Neural cell (in vitro differentiated cells): Measurements from ENCODE around the gene BPI.

Source experiments
- EP300 ChIP-seq: fragments of 450-650 bp; conservative IDR thresholded peaks from 2 replicates; pipeline ENCODE4 v1.6.1; 2014; ENCODE audit warnings: antibody characterized with exemption, mild to moderate bottlenecking, moderate library complexity; ENCODE audit not compliant: poor library complexity, severe bottlenecking
- EZH2 ChIP-seq: fragments of 200-600, 300-800 bp; shearing (Covaris generic), sonication (generic); IDR thresholded peaks from 2 replicates; pipeline ENCODE4 v1.6.1; 2014; ENCODE audit warnings: antibody characterized with exemption, low read length, borderline replicate concordance, mild to moderate bottlenecking; ENCODE audit not compliant: insufficient read depth, poor library complexity, severe bottlenecking
- MXI1 ChIP-seq: fragments of 450-650 bp; conservative IDR thresholded peaks from 2 replicates; pipeline ENCODE4 v1.6.1; 2014; ENCODE audit warnings: antibody characterized with exemption, mild to moderate bottlenecking; ENCODE audit not compliant: poor library complexity, severe bottlenecking
- POLR2AphosphoS5 ChIP-seq: IDR thresholded peaks from 2 replicates; pipeline ENCODE4 v1.6.1; 2012
- RAD21 ChIP-seq: fragments of 450-650 bp; conservative IDR thresholded peaks from 2 replicates; pipeline ENCODE4 v1.6.1; 2014; ENCODE audit warnings: antibody characterized with exemption, mild to moderate bottlenecking, moderate library complexity
- SMC3 ChIP-seq: fragments of 450-650 bp; conservative IDR thresholded peaks from 2 replicates; pipeline ENCODE4 v1.6.1; 2014; ENCODE audit warnings: antibody characterized with exemption, mild to moderate bottlenecking, moderate library complexity; ENCODE audit not compliant: poor library complexity
- TAF1 ChIP-seq: IDR thresholded peaks from 2 replicates; pipeline ENCODE4 v1.6.1; 2012; ENCODE audit warnings: low read depth
- TF ChIP-seq, protein P1 (sequence below): fragments of 450-650 bp; IDR thresholded peaks from 2 replicates; pipeline ENCODE4 v1.5.1; 2014; ENCODE audit warnings: antibody characterized with exemption, mild to moderate bottlenecking, moderate library complexity; ENCODE audit not compliant: poor library complexity, severe bottlenecking
- TF ChIP-seq, protein P2 (sequence below): IDR thresholded peaks from 2 replicates; pipeline ENCODE4 v1.6.1; 2012; ENCODE audit warnings: borderline replicate concordance

DNA sequence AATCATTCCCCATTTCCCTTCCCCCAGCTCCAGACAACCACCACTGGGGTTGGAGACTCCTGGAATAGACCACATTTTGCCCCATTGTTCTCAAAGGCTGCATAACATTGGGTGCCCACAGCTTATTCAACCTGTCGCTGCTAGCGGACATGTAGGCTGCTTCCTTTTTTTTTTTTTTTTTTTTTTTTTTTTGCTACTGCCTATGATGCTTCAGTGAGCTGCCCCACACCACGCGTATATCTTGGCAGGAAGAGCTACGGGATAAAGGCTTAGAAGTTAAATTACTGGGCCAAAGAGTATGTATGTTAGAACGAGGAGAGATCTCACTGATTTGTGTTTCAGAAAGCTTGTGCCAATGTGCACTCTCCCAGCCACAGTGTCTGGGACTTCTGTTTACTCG lies 49.4 kb downstream of the BPI start:
- TF ChIP-seq, protein P1, sequence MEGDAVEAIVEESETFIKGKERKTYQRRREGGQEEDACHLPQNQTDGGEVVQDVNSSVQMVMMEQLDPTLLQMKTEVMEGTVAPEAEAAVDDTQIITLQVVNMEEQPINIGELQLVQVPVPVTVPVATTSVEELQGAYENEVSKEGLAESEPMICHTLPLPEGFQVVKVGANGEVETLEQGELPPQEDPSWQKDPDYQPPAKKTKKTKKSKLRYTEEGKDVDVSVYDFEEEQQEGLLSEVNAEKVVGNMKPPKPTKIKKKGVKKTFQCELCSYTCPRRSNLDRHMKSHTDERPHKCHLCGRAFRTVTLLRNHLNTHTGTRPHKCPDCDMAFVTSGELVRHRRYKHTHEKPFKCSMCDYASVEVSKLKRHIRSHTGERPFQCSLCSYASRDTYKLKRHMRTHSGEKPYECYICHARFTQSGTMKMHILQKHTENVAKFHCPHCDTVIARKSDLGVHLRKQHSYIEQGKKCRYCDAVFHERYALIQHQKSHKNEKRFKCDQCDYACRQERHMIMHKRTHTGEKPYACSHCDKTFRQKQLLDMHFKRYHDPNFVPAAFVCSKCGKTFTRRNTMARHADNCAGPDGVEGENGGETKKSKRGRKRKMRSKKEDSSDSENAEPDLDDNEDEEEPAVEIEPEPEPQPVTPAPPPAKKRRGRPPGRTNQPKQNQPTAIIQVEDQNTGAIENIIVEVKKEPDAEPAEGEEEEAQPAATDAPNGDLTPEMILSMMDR, result no peak
- TF ChIP-seq, protein P2, sequence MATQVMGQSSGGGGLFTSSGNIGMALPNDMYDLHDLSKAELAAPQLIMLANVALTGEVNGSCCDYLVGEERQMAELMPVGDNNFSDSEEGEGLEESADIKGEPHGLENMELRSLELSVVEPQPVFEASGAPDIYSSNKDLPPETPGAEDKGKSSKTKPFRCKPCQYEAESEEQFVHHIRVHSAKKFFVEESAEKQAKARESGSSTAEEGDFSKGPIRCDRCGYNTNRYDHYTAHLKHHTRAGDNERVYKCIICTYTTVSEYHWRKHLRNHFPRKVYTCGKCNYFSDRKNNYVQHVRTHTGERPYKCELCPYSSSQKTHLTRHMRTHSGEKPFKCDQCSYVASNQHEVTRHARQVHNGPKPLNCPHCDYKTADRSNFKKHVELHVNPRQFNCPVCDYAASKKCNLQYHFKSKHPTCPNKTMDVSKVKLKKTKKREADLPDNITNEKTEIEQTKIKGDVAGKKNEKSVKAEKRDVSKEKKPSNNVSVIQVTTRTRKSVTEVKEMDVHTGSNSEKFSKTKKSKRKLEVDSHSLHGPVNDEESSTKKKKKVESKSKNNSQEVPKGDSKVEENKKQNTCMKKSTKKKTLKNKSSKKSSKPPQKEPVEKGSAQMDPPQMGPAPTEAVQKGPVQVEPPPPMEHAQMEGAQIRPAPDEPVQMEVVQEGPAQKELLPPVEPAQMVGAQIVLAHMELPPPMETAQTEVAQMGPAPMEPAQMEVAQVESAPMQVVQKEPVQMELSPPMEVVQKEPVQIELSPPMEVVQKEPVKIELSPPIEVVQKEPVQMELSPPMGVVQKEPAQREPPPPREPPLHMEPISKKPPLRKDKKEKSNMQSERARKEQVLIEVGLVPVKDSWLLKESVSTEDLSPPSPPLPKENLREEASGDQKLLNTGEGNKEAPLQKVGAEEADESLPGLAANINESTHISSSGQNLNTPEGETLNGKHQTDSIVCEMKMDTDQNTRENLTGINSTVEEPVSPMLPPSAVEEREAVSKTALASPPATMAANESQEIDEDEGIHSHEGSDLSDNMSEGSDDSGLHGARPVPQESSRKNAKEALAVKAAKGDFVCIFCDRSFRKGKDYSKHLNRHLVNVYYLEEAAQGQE, result no peak
- TF ChIP-seq TAF1, result no peak
- TF ChIP-seq RAD21, result no peak
- TF ChIP-seq EP300, result no peak
- TF ChIP-seq POLR2AphosphoS5, result no peak
- TF ChIP-seq MXI1, result no peak
- TF ChIP-seq EZH2, result no peak
- no peak for TF ChIP-seq SMC3
